ENCODE measurements around the gene POLE4. TPM values are rescaled to one million over a fixed set of nuclear protein-coding genes. Genes with fewer than 3 reads are reported as not detected.

Gene POLE4
- total RNA-seq, 3 donors from 2014 or later: 31.9 to 46.5 (median 37.1) TPM

DNA sequence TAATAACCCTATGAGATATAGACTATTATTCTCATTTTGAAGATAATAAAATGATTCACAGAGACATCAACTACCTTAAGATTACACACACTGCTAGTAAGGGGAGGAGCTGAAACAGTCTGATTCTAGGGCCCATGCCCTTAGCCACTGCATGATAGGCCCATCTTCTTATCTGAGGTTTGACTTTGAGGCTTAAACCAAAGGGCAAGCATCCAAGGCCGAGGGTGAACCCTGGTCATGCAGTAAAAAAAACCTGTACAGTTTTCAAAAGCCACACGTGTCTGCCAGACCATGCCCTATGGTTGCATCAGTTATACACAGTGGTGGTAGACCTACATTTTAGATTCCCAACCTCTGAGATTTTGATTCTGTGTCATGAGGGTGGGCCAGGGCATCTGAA is 44.8 kb downstream of the POLE4 start:
- TF ChIP-seq POLR2AphosphoS5 (IDR thresholded peaks at IDR 0.05) (no peak), POLR2A (IDR thresholded peaks at IDR 0.05) (no peak)
- TF ChIP-seq, protein P1, sequence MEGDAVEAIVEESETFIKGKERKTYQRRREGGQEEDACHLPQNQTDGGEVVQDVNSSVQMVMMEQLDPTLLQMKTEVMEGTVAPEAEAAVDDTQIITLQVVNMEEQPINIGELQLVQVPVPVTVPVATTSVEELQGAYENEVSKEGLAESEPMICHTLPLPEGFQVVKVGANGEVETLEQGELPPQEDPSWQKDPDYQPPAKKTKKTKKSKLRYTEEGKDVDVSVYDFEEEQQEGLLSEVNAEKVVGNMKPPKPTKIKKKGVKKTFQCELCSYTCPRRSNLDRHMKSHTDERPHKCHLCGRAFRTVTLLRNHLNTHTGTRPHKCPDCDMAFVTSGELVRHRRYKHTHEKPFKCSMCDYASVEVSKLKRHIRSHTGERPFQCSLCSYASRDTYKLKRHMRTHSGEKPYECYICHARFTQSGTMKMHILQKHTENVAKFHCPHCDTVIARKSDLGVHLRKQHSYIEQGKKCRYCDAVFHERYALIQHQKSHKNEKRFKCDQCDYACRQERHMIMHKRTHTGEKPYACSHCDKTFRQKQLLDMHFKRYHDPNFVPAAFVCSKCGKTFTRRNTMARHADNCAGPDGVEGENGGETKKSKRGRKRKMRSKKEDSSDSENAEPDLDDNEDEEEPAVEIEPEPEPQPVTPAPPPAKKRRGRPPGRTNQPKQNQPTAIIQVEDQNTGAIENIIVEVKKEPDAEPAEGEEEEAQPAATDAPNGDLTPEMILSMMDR (IDR thresholded peaks at IDR 0.05): no peak
- Histone ChIP-seq H3K36me3 (no peaks in the 10 kb centered on the region), H3K4me3 (no peak overlapping the region), H3K27me3 (no peaks in the 10 kb centered on the region), H3K27ac (no peak overlapping the region), H3K9me3 (no peaks in the 10 kb centered on the region), H3K4me1 (no peaks in the 10 kb centered on the region)
- DNase-seq (ENCODE audit: low spot score in 2 of 2): no peak
- intact Hi-C loops (cut with DNase I; ENCODE audit: low total_unique reads): no loop called here

DNA sequence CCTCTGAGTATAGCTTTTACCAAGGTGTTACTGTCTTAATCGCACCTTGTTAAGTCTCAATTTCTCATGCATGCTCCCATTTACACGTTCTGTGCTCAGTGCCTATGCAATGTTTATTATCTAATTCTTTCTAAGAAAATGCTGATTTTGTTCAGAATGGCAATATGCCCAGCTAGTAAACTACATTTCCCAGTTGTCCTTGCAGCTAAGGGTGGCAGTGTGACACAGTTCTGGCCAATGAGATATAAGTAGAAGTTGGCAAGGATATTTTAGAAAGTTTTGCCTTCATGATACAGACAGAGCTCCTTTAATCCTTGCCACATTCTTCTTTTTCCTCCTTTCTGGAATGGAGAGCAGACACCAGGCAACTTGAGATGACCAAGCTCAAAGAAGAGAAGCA is 45.3 kb downstream of the POLE4 start:
- intact Hi-C loops (cut with DNase I; ENCODE audit: low total_unique reads): no loop called here
- H3K9me3 ChIP-seq: no peaks in the 10 kb centered on the region
- H3K36me3 ChIP-seq: no peaks in the 10 kb centered on the region
- no peaks in the 10 kb centered on the region for H3K4me1 ChIP-seq
- DNase-seq (ENCODE audit: low spot score in 2 of 2): no peak
- TF ChIP-seq POLR2A (IDR thresholded peaks at IDR 0.05) (no peak), POLR2AphosphoS5 (IDR thresholded peaks at IDR 0.05) (no peak)
- TF ChIP-seq, protein P1 (IDR thresholded peaks at IDR 0.05): no peak
- no peaks in the 10 kb centered on the region for H3K27me3 ChIP-seq
- H3K4me3 ChIP-seq: no peak overlapping the region
- no peak overlapping the region for H3K27ac ChIP-seq

DNA sequence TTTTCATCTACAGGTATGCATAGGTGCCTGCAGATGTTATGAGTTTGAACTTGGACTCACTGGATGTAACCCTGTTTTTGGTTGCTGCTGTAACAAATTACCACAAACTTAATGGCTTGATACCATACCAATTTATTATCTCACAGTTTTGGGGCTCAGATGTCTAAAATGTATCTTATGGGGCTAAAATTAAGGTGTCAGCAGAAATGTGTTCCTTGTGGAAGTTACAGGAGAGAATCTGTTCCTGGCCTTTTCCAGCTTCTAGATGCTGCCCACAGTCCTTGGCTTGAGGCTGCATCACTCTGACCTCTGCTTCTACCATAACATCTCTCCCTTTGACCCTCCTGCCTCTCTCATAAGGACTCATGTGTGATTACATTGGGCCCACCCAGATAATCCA is 47.6 kb downstream of the POLE4 start:
- Histone ChIP-seq H3K27ac (no peak overlapping the region), H3K9me3 (no peaks in the 10 kb centered on the region), H3K4me1 (no peaks in the 10 kb centered on the region), H3K4me3 (no peak overlapping the region), H3K36me3 (no peaks in the 10 kb centered on the region), H3K27me3 (no peaks in the 10 kb centered on the region)
- no peak for DNase-seq (ENCODE audit: low spot score in 2 of 2)
- intact Hi-C loops (cut with DNase I; ENCODE audit: low total_unique reads): no loop called here
- TF ChIP-seq POLR2A (IDR thresholded peaks at IDR 0.05) (no peak), POLR2AphosphoS5 (IDR thresholded peaks at IDR 0.05) (no peak)
- TF ChIP-seq, protein P1 (IDR thresholded peaks at IDR 0.05): no peak

DNA sequence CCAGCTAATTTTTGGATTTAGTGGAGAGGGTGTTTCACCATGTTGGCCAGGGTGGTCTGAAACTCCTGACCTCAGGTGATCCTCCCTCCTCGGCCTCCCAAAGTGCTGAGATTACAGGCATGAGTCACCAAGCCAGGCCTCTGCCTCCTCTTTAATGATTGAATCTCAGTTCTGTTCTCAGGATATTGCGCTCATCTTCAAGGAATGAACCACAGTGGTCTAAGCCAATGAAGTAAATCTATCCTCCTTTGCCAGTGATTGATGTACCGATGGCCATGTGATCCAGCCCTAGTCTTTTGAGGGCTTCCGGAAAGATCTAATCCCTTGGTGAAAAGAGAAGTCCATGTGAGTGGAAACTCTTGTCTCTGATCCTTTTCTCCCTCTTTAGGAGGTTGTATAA is 48.6 kb downstream of the POLE4 start:
- no peak for TF ChIP-seq POLR2A (IDR thresholded peaks at IDR 0.05)
- TF ChIP-seq, protein P1 (IDR thresholded peaks at IDR 0.05): no peak
- no peak for TF ChIP-seq POLR2AphosphoS5 (IDR thresholded peaks at IDR 0.05)
- no peaks in the 10 kb centered on the region for H3K27me3 ChIP-seq
- intact Hi-C loops (cut with DNase I; ENCODE audit: low total_unique reads): no loop called here
- no peaks in the 10 kb centered on the region for H3K36me3 ChIP-seq
- no peak overlapping the region for H3K4me3 ChIP-seq
- H3K9me3 ChIP-seq: no peaks in the 10 kb centered on the region
- H3K4me1 ChIP-seq: no peaks in the 10 kb centered on the region
- DNase-seq (ENCODE audit: low spot score in 2 of 2): no peak
- H3K27ac ChIP-seq: no peak overlapping the region

DNA sequence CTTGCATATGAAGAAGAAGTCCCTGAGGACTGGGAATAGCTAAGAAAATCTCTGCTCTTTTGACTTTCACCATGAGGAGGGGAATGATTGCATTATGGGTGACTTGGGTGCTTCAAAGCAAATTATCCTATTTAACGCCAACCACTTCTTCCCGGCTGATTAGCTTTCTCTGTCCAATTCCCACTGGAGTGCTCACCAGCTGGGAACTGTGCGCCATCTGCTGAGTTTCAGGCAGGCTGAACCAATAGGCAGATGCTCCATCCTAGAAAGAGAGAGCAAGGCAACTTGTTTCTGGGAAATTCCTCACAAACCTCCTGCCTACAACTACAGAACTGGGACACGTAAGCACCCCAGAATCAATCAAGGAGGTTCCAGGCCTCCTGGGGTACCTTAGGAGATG is 49.4 kb downstream of the POLE4 start:
- Histone ChIP-seq H3K27me3 (no peaks in the 10 kb centered on the region), H3K9me3 (no peaks in the 10 kb centered on the region), H3K27ac (no peak overlapping the region), H3K36me3 (no peaks in the 10 kb centered on the region), H3K4me1 (no peaks in the 10 kb centered on the region), H3K4me3 (no peak overlapping the region)
- no peak for TF ChIP-seq POLR2AphosphoS5 (IDR thresholded peaks at IDR 0.05)
- TF ChIP-seq, protein P1 (IDR thresholded peaks at IDR 0.05): no peak
- TF ChIP-seq POLR2A (IDR thresholded peaks at IDR 0.05): no peak
- DNase-seq (ENCODE audit: low spot score in 2 of 2): no peak
- intact Hi-C loops (cut with DNase I; ENCODE audit: low total_unique reads): no loop called here
